Keratinocyte (primary cell): ENCODE measurements around the gene GPR31. TPM values are rescaled to one million over a fixed set of nuclear protein-coding genes. Genes with fewer than 3 reads are reported as not detected.
"Not testable (repeated sequence)": the region's sequence is repeated elsewhere in the genome, so short reads cannot be mapped to it uniquely, and the experiment has no call there.

Experiments used
- DNase-seq: peaks from one replicate; pipeline ENCODE4 v3.0.0-alpha.2; 2011; ENCODE audit warnings: low read depth, missing footprints, low spot score
- FAIRE-seq: peaks from 2 replicates; lab custom pipeline; 2011; peaks lifted over from hg19 to GRCh38; lab: Jason Lieb, UNC
- H2AFZ ChIP-seq: 2 replicates; pipeline ENCODE4 v1.6.0; 2012; ENCODE audit warnings: low read length, control low read depth, inconsistent platforms; ENCODE audit not compliant: control insufficient read depth
- H3K27ac ChIP-seq: 2 replicates; pipeline ENCODE4 v1.5.1; 2011; ENCODE audit warnings: low read length; ENCODE audit not compliant: control insufficient read depth, insufficient read depth
- H3K27me3 ChIP-seq: 3 replicates; pipeline ENCODE4 v1.6.0; 2011; ENCODE audit warnings: low read length; ENCODE audit not compliant: control insufficient read depth, insufficient read depth; ENCODE audit errors: extremely low read depth
- H3K36me3 ChIP-seq, 2 experiments: 2 replicates in 1 of 2; 3 replicates in 1 of 2; pipeline ENCODE4 v1.5.1; 2011; ENCODE audit warnings: low read length in 2 of 2, mild to moderate bottlenecking in 1 of 2; ENCODE audit not compliant: control insufficient read depth in 2 of 2, insufficient read depth in 2 of 2; ENCODE audit errors: extremely low read depth in 1 of 2
- H3K4me1 ChIP-seq: 3 replicates; pipeline ENCODE4 v1.5.1; 2011; ENCODE audit warnings: low read length; ENCODE audit not compliant: control insufficient read depth, insufficient read depth; ENCODE audit errors: extremely low read depth
- H3K4me2 ChIP-seq: 3 replicates; pipeline ENCODE4 v1.6.0; 2011; ENCODE audit warnings: low read depth, low read length; ENCODE audit not compliant: control insufficient read depth, insufficient read depth; ENCODE audit errors: extremely low read depth
- H3K4me3 ChIP-seq, 3 experiments: fragments of 200-600 bp in 1 of 3; sonication (generic) in 1 of 3; 2 replicates in 2 of 3; 3 replicates in 1 of 3; pipeline ENCODE4 v1.5.1; 2011 to 2016; ENCODE audit warnings: low read length in 3 of 3, mild to moderate bottlenecking in 3 of 3, control low read depth in 2 of 3, inconsistent platforms in 1 of 3, low read depth in 1 of 3, mixed read lengths in 1 of 3, mixed run types in 1 of 3, moderate library complexity in 1 of 3; ENCODE audit not compliant: control insufficient read depth in 2 of 3, insufficient read depth in 2 of 3; ENCODE audit errors: extremely low read depth in 1 of 3
- H3K79me2 ChIP-seq: 2 replicates; pipeline ENCODE4 v1.6.0; 2012; ENCODE audit warnings: low read length; ENCODE audit not compliant: control insufficient read depth, insufficient read depth
- H3K9ac ChIP-seq: 3 replicates; pipeline ENCODE4 v1.6.0; 2011; ENCODE audit warnings: low read length; ENCODE audit not compliant: control insufficient read depth, insufficient read depth; ENCODE audit errors: extremely low read depth
- H3K9me1 ChIP-seq: 3 replicates; pipeline ENCODE4 v1.6.0; 2011; ENCODE audit warnings: low read length; ENCODE audit not compliant: control insufficient read depth, insufficient read depth; ENCODE audit errors: extremely low read depth
- H3K9me3 ChIP-seq: 2 replicates; pipeline ENCODE4 v1.5.1; 2012; ENCODE audit warnings: low read depth, low read length; ENCODE audit not compliant: control insufficient read depth
- H4K20me1 ChIP-seq: 3 replicates; pipeline ENCODE4 v1.6.0; 2011; ENCODE audit warnings: low read length; ENCODE audit not compliant: control insufficient read depth, insufficient read depth; ENCODE audit errors: extremely low read depth
- dilution Hi-C: fragments of 300-500 bp; cut with MboI; formaldehyde crosslinking; loops from one replicate; pipeline ENCODE4 v1.7.0; 2020; ENCODE audit warnings: low sequenced_read_pairs; ENCODE audit not compliant: extremely low pct_ligation_motif_present
- polyA plus RNA-seq, 5 experiments: library from polyadenylated mRNA; depleted of rRNA in 3 of 5; stranded (reverse) in 3 of 5; stranded (forward) in 1 of 5; unstranded in 1 of 5; fragments of >200 nt; gene quantifications; 1 replicate in 1 of 5; 2 replicates in 3 of 5; 3 replicates in 1 of 5; pipeline versions ENCODE4 v1.2.1 to v1.2.3, GENCODE V29; 2011 to 2012; ENCODE audit warnings: missing spikeins in 2 of 5, low read depth in 1 of 5, low replicate concordance in 1 of 5

The GPR31 gene
- polyA plus RNA-seq, 1 donor (not counting 4 experiments of a cell fraction or from before 2014, with no cell fraction given), result not detected

- H3K36me3 ChIP-seq, H3K4me2 ChIP-seq, H3K79me2 ChIP-seq, FAIRE-seq, H3K27me3 ChIP-seq, H4K20me1 ChIP-seq, DNase-seq, H3K27ac ChIP-seq, H3K9me1 ChIP-seq, H3K9ac ChIP-seq, dilution Hi-C loops, H3K4me1 ChIP-seq, H3K9me3 ChIP-seq, H2AFZ ChIP-seq, H3K4me3 ChIP-seq: not testable (repeated sequence)
These were observed 35.8 kb upstream of the GPR31 start for GRCh38 chr6:167193515-167194125.

GRCh38 chr6:167191043-167191583, 33.3 kb upstream of the GPR31 start:
- H3K4me3 ChIP-seq, DNase-seq, H2AFZ ChIP-seq, FAIRE-seq, H3K27ac ChIP-seq, H3K4me1 ChIP-seq, H3K36me3 ChIP-seq, H4K20me1 ChIP-seq, dilution Hi-C loops, H3K4me2 ChIP-seq, H3K9ac ChIP-seq, H3K27me3 ChIP-seq, H3K79me2 ChIP-seq, H3K9me3 ChIP-seq, H3K9me1 ChIP-seq: not testable (repeated sequence)

- H3K36me3 ChIP-seq, H3K9me3 ChIP-seq, H3K4me1 ChIP-seq, H3K4me3 ChIP-seq, H3K27ac ChIP-seq, H3K9me1 ChIP-seq, H3K79me2 ChIP-seq, H3K9ac ChIP-seq, DNase-seq, H2AFZ ChIP-seq, H3K27me3 ChIP-seq, dilution Hi-C loops, FAIRE-seq, H4K20me1 ChIP-seq, H3K4me2 ChIP-seq: not testable (repeated sequence)
These were observed 29.5 kb upstream of the GPR31 start for GRCh38 chr6:167187275-167187674.

GRCh38 chr6:167185101-167185500, 27.3 kb upstream of the GPR31 start:
- H4K20me1 ChIP-seq, H3K27ac ChIP-seq, DNase-seq, H3K27me3 ChIP-seq, H3K36me3 ChIP-seq, H2AFZ ChIP-seq, H3K4me2 ChIP-seq, H3K9me1 ChIP-seq, H3K9me3 ChIP-seq, FAIRE-seq, H3K4me1 ChIP-seq, H3K9ac ChIP-seq, H3K4me3 ChIP-seq, dilution Hi-C loops, H3K79me2 ChIP-seq: not testable (repeated sequence)

GRCh38 chr6:167182913-167183314, 25.1 kb upstream of the GPR31 start:
- peak; percentile 78 for FAIRE-seq
- H3K4me1 ChIP-seq, result not testable (repeated sequence)

More at GRCh38 chr6:167182913-167183314, 25.1 kb upstream of the GPR31 start:
- H3K79me2 ChIP-seq, H4K20me1 ChIP-seq, H3K36me3 ChIP-seq, H3K9me1 ChIP-seq, H3K27ac ChIP-seq, H3K9ac ChIP-seq, dilution Hi-C loops, H3K4me2 ChIP-seq, H3K27me3 ChIP-seq, H2AFZ ChIP-seq, DNase-seq, H3K9me3 ChIP-seq, H3K4me3 ChIP-seq: not testable (repeated sequence)
